Neural progenitor cell (in vitro differentiated cells): ENCODE data around the gene POC1A.

Experiments used
- CTCF ChIP-seq: fragments of 200-600 bp; sonication (generic); IDR thresholded peaks from 2 replicates; pipeline ENCODE4 v1.5.1; 2017; ENCODE audit warnings: antibody characterized with exemption, mild to moderate bottlenecking
- EZH2 ChIP-seq: fragments of 200-600 bp; sonication (generic); IDR thresholded peaks from 2 replicates; pipeline ENCODE4 v1.6.1; 2017; ENCODE audit warnings: antibody characterized with exemption, mild to moderate bottlenecking, moderate library complexity

- no peak for TF ChIP-seq CTCF
- no peak for TF ChIP-seq EZH2
Observed at GRCh38 chr3:52102934-52103333, 51.3 kb downstream of the POC1A start.
